Measurements from ENCODE around the gene RPL37.
"Not testable (repeated sequence)": the region's sequence is repeated elsewhere in the genome, so short reads cannot be mapped to it uniquely, and the experiment has no call there.

RPL37 gene

GRCh38 chr5:40827188-40827977, 7.6 kb downstream of the RPL37 start:
- Histone ChIP-seq H3K36me3 (ENCODE audit: control insufficient read depth in 5 of 5, insufficient read depth in 5 of 5, low read length in 5 of 5) (peaks cover 36 to 69% (median 60%) of the 10 kb centered on the region in 5 donors), H3K4me3 (ENCODE audit: low read depth in 1 of 5, low read length in 5 of 5) (no peak overlapping the region), H3K4me1 (ENCODE audit: control insufficient read depth in 5 of 5, insufficient read depth in 5 of 5, low read length in 5 of 5) (peaks cover 0 to 5% (median 0%) of the 10 kb centered on the region in 5 donors), H3K27ac (ENCODE audit: low read depth, low read length) (no peak overlapping the region), H3K27me3 (ENCODE audit: control insufficient read depth in 5 of 5, insufficient read depth in 4 of 5, low read length in 5 of 5) (no peaks in the 10 kb centered on the region), H3K9ac (ENCODE audit: low read length in 5 of 5) (no peak overlapping the region), H3K9me3 (ENCODE audit: control insufficient read depth in 5 of 5, low read length in 5 of 5) (no peaks in the 10 kb centered on the region)

DNA sequence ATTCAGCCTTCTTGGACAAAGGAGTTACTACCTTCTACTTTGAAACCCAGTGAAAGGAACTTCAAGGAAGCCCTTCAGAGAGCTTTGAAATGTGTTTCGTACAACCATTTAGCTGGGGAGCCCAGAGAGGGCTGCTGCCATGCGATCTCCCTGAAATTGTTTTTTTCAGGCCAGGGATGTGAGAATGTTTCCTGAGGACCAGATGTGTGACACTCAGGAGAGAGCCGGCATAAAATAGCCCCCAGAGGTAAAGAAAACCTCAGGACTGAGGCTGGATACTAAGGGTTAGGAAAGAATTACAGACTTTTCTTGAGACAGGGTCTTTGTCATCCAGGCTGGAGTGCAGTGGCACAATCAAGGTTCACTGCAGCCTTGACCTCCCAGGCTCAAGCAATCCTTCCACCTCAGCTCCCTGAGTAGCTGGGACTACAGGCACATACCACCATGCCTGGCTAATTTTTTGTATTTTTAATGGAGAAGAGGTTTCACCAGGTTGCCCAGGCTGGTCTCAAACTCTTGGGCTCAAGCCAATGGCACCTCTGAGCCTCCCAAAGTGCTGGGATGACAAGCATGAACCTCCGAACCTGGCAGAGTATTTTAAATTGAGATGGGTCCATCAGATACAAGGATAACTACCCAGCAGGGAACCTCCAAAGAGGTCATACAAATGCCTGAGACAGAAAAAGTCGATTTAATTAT, 8.4 kb downstream of the RPL37 start:
- Histone ChIP-seq H3K36me3 (ENCODE audit: control insufficient read depth in 5 of 5, insufficient read depth in 5 of 5, low read length in 5 of 5) (peaks cover 28 to 62% (median 52%) of the 10 kb centered on the region in 5 donors), H3K4me1 (ENCODE audit: control insufficient read depth in 5 of 5, insufficient read depth in 5 of 5, low read length in 5 of 5) (peaks cover 0 to 5% (median 0%) of the 10 kb centered on the region in 5 donors), H3K9ac (ENCODE audit: low read length in 5 of 5) (no peak overlapping the region), H3K27ac (ENCODE audit: low read depth, low read length) (no peak overlapping the region), H3K4me3 (ENCODE audit: low read depth in 1 of 5, low read length in 5 of 5) (no peak overlapping the region), H3K9me3 (ENCODE audit: control insufficient read depth in 5 of 5, low read length in 5 of 5) (no peaks in the 10 kb centered on the region), H3K27me3 (ENCODE audit: control insufficient read depth in 5 of 5, insufficient read depth in 4 of 5, low read length in 5 of 5) (no peaks in the 10 kb centered on the region)

DNA sequence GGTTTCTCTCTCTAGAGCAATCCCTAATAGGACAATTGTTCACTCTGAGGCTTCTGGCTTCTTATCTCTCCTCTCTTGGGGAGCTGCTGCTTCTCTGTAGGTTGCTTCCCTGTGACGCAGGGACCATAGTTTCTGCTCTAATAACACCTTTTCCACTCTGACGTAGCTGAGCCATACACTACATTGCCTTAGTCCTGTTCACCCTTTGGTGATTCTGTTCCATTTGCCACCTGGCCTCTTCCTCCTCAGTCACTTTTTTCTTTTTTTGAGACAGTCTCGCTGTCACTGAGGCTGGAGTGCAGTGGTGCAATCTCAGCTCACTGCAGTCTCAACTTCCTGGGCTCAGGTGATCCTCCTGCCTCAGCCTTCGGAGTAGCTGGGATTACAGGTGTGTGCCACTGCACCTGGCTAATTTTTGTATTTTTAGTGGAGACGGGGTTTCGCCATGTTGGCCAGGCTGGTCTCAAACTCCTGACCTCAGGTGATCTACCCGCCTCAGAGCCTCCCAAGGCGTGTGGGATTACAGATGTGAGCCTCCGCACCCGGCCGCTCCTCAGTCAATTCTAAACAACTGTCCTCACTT, 9.5 kb downstream of the RPL37 start:
- peaks cover 22 to 51% (median 41%) of the 10 kb centered on the region in 5 donors for H3K36me3 ChIP-seq (ENCODE audit: control insufficient read depth in 5 of 5, insufficient read depth in 5 of 5, low read length in 5 of 5)
- not testable (repeated sequence) for H3K9ac ChIP-seq (ENCODE audit: low read length in 5 of 5); H3K27me3 ChIP-seq (ENCODE audit: control insufficient read depth in 5 of 5, insufficient read depth in 4 of 5, low read length in 5 of 5); H3K27ac ChIP-seq (ENCODE audit: low read depth, low read length); H3K4me1 ChIP-seq (ENCODE audit: control insufficient read depth in 5 of 5, insufficient read depth in 5 of 5, low read length in 5 of 5); H3K9me3 ChIP-seq (ENCODE audit: control insufficient read depth in 5 of 5, low read length in 5 of 5); H3K4me3 ChIP-seq (ENCODE audit: low read depth in 1 of 5, low read length in 5 of 5)

GRCh38 chr5:40823459-40823858, 11.6 kb downstream of the RPL37 start:
- H3K9me3 ChIP-seq (ENCODE audit: control insufficient read depth in 5 of 5, low read length in 5 of 5), result no peaks in the 10 kb centered on the region
- H3K27me3 ChIP-seq (ENCODE audit: control insufficient read depth in 5 of 5, insufficient read depth in 4 of 5, low read length in 5 of 5), result no peaks in the 10 kb centered on the region
- no peak overlapping the region for H3K4me3 ChIP-seq (ENCODE audit: low read depth in 1 of 5, low read length in 5 of 5)
- no peak overlapping the region for H3K9ac ChIP-seq (ENCODE audit: low read length in 5 of 5)
- peaks cover 0 to 5% (median 0%) of the 10 kb centered on the region in 5 donors for H3K4me1 ChIP-seq (ENCODE audit: control insufficient read depth in 5 of 5, insufficient read depth in 5 of 5, low read length in 5 of 5)
- peaks cover 12 to 30% (median 22%) of the 10 kb centered on the region in 5 donors for H3K36me3 ChIP-seq (ENCODE audit: control insufficient read depth in 5 of 5, insufficient read depth in 5 of 5, low read length in 5 of 5)
- no peak overlapping the region for H3K27ac ChIP-seq (ENCODE audit: low read depth, low read length)

DNA sequence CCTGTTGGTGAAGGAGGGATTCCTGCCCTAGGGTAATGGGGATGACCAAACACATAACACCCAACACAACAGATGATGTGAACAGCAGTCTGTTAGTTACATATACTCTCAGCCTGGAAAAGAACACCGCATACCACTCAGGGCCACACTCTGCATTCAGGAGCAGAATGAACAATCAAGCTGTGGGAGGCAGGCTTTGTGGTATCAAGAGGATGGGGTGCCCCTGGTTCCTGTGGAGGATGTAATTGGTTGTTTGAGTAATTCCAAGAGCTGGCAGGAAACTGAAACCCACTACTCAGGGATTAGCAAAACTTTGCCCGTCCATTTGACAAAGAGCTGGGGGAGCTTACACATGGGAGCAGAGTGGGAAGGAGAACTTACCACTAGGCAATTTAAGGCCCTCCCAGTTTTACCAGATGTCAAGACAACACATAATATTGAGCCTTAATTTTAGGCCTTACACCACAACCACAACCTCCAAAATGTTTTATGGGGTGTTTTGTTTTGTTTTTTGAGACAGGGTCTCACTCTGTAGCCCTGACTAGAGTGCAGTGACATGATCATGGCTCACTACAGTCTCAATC, 21.2 kb downstream of the RPL37 start:
- Histone ChIP-seq H3K4me1 (ENCODE audit: control insufficient read depth in 5 of 5, insufficient read depth in 5 of 5, low read length in 5 of 5) (no peaks in the 10 kb centered on the region), H3K36me3 (ENCODE audit: control insufficient read depth in 5 of 5, insufficient read depth in 5 of 5, low read length in 5 of 5) (no peaks in the 10 kb centered on the region), H3K27me3 (ENCODE audit: control insufficient read depth in 5 of 5, insufficient read depth in 4 of 5, low read length in 5 of 5) (no peaks in the 10 kb centered on the region), H3K4me3 (ENCODE audit: low read depth in 1 of 5, low read length in 5 of 5) (no peak overlapping the region), H3K9me3 (ENCODE audit: control insufficient read depth in 5 of 5, low read length in 5 of 5) (no peaks in the 10 kb centered on the region), H3K27ac (ENCODE audit: low read depth, low read length) (no peak overlapping the region), H3K9ac (ENCODE audit: low read length in 5 of 5) (no peak overlapping the region)

GRCh38 chr5:40812125-40812524, 22.9 kb downstream of the RPL37 start:
- H3K9ac ChIP-seq (ENCODE audit: low read length in 5 of 5), result no peak overlapping the region
- H3K27me3 ChIP-seq (ENCODE audit: control insufficient read depth in 5 of 5, insufficient read depth in 4 of 5, low read length in 5 of 5), result no peaks in the 10 kb centered on the region
- no peaks in the 10 kb centered on the region for H3K36me3 ChIP-seq (ENCODE audit: control insufficient read depth in 5 of 5, insufficient read depth in 5 of 5, low read length in 5 of 5)
- no peak overlapping the region for H3K4me3 ChIP-seq (ENCODE audit: low read depth in 1 of 5, low read length in 5 of 5)
- H3K9me3 ChIP-seq (ENCODE audit: control insufficient read depth in 5 of 5, low read length in 5 of 5), result no peaks in the 10 kb centered on the region
- H3K4me1 ChIP-seq (ENCODE audit: control insufficient read depth in 5 of 5, insufficient read depth in 5 of 5, low read length in 5 of 5), result no peaks in the 10 kb centered on the region
- H3K27ac ChIP-seq (ENCODE audit: low read depth, low read length), result no peak overlapping the region

GRCh38 chr5:40801771-40802562, 33.1 kb downstream of the RPL37 start:
- no peaks in the 10 kb centered on the region for H3K27me3 ChIP-seq (ENCODE audit: control insufficient read depth in 5 of 5, insufficient read depth in 4 of 5, low read length in 5 of 5)
- no peak overlapping the region for H3K27ac ChIP-seq (ENCODE audit: low read depth, low read length)
- H3K9ac ChIP-seq (ENCODE audit: low read length in 5 of 5), result no peak overlapping the region
- no peaks in the 10 kb centered on the region for H3K36me3 ChIP-seq (ENCODE audit: control insufficient read depth in 5 of 5, insufficient read depth in 5 of 5, low read length in 5 of 5)
- no peaks in the 10 kb centered on the region for H3K9me3 ChIP-seq (ENCODE audit: control insufficient read depth in 5 of 5, low read length in 5 of 5)
- H3K4me1 ChIP-seq (ENCODE audit: control insufficient read depth in 5 of 5, insufficient read depth in 5 of 5, low read length in 5 of 5), result peaks cover 0 to 15% (median 11%) of the 10 kb centered on the region in 5 donors
- no peak overlapping the region for H3K4me3 ChIP-seq (ENCODE audit: low read depth in 1 of 5, low read length in 5 of 5)

GRCh38 chr5:40799258-40799657, 35.8 kb downstream of the RPL37 start:
- Histone ChIP-seq H3K9me3 (ENCODE audit: control insufficient read depth in 5 of 5, low read length in 5 of 5) (no peaks in the 10 kb centered on the region), H3K4me3 (ENCODE audit: low read depth in 1 of 5, low read length in 5 of 5) (no peak overlapping the region), H3K27me3 (ENCODE audit: control insufficient read depth in 5 of 5, insufficient read depth in 4 of 5, low read length in 5 of 5) (no peaks in the 10 kb centered on the region), H3K36me3 (ENCODE audit: control insufficient read depth in 5 of 5, insufficient read depth in 5 of 5, low read length in 5 of 5) (no peaks in the 10 kb centered on the region), H3K27ac (ENCODE audit: low read depth, low read length) (no peak overlapping the region), H3K9ac (ENCODE audit: low read length in 5 of 5) (peak overlapping the region in 1 of 5 donors; percentile 82), H3K4me1 (ENCODE audit: control insufficient read depth in 5 of 5, insufficient read depth in 5 of 5, low read length in 5 of 5) (peaks cover 0 to 31% (median 27%) of the 10 kb centered on the region in 5 donors)

DNA sequence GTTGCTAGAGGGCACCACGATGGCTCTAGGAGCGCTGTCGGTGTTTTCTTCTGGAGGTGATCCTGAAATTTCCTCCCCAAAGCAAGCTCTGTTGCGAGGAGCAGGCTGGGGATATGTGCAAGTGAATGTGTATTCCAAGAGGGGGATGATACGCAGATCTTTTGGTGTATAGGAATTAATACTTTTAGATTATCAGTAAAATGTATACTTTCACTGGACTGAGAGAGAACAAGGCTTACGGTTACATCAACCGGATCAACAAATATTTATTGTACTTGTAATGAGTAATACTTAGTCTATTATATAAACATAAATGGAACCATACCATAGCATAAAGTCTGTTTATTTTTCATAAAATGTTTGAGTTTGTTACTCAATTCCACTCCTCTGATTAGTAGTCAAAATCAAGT, 36.2 kb downstream of the RPL37 start:
- Histone ChIP-seq H3K27me3 (ENCODE audit: control insufficient read depth in 5 of 5, insufficient read depth in 4 of 5, low read length in 5 of 5) (no peaks in the 10 kb centered on the region), H3K9me3 (ENCODE audit: control insufficient read depth in 5 of 5, low read length in 5 of 5) (no peaks in the 10 kb centered on the region), H3K36me3 (ENCODE audit: control insufficient read depth in 5 of 5, insufficient read depth in 5 of 5, low read length in 5 of 5) (no peaks in the 10 kb centered on the region), H3K27ac (ENCODE audit: low read depth, low read length) (peak overlapping the region; percentile 69), H3K9ac (ENCODE audit: low read length in 5 of 5) (peak overlapping the region in 4 of 5 donors; percentile 61 to 93 (median 72)), H3K4me3 (ENCODE audit: low read depth in 1 of 5, low read length in 5 of 5) (peak overlapping the region; percentile 81 to 96 (median 90)), H3K4me1 (ENCODE audit: control insufficient read depth in 5 of 5, insufficient read depth in 5 of 5, low read length in 5 of 5) (peaks cover 0 to 31% (median 27%) of the 10 kb centered on the region in 5 donors)
